GM21528 (cell line): ENCODE results near the gene LHX6.

Source experiments
- ATAC-seq: cut with Tn5 transposase; IDR thresholded peaks from one replicate; pipeline ENCODE4 v1.9.1; 2021; ENCODE audit warnings: mild to moderate bottlenecking, moderate library complexity; ENCODE audit not compliant: unreplicated experiment, low FRiP score

The LHX6 gene

GRCh38 chr9:122159026-122159924 lies 69.5 kb downstream of the LHX6 start, which contains the start of the genes MORN5 and NDUFA8:
Gene MORN5 (plus strand): TSS chr9:122159908. CDS start chr9:122159973, 65 bp downstream.
Gene NDUFA8 (minus strand): TSS chr9:122159779. CDS start chr9:122159677, 102 bp downstream.
- peak; percentile 97 for ATAC-seq

GRCh38 chr9:122158202-122158601 lies 70.6 kb downstream of the LHX6 start:
- ATAC-seq, result no peak

GRCh38 chr9:122155796-122156195 lies 73.0 kb downstream of the LHX6 start:
- ATAC-seq, result no peak
